Lower lobe of right lung (tissue), 2 donors: ENCODE results near the gene COPS4. TPM values are rescaled to one million over a fixed set of nuclear protein-coding genes. Genes with fewer than 3 reads are reported as not detected.
"Not testable (repeated sequence)": the region's sequence is repeated elsewhere in the genome, so short reads cannot be mapped to it uniquely, and the experiment has no call there.

Experiments used
- ATAC-seq, 2 donors: fragments of 200-7000 bp; cut with Tn5 transposase; one replicate each; pipeline ENCODE4 v1.9.1; 2020 to 2022; ENCODE audit warnings: mild to moderate bottlenecking in 2 of 2, moderate library complexity in 2 of 2
- DNase-seq: peaks from one replicate; pipeline ENCODE4 v3.0.0-alpha.2; 2020
- H3K27ac ChIP-seq: fragments of 200-600 bp; one replicate; pipeline ENCODE4 v1.8.0; 2022
- H3K27me3 ChIP-seq: fragments of 200-600 bp; one replicate; pipeline ENCODE4 v1.8.0; 2022; ENCODE audit warnings: low read depth
- H3K36me3 ChIP-seq: fragments of 200-600 bp; one replicate; pipeline ENCODE4 v1.8.0; 2022; ENCODE audit warnings: mild to moderate bottlenecking
- H3K4me1 ChIP-seq: fragments of 200-600 bp; one replicate; pipeline ENCODE4 v1.8.0; 2022
- H3K4me3 ChIP-seq: fragments of 200-600 bp; one replicate; pipeline ENCODE4 v1.8.0; 2022; ENCODE audit warnings: mild to moderate bottlenecking
- H3K9me3 ChIP-seq: fragments of 200-600 bp; one replicate; pipeline ENCODE4 v1.8.0; 2022
- CTCF ChIP-seq: fragments of 200-600 bp; IDR thresholded peaks from one replicate; pipeline ENCODE4 v1.8.0; 2022; ENCODE audit warnings: antibody characterized with exemption, mild to moderate bottlenecking
- intact Hi-C: fragments of 100-400 bp; cut with DNase I; formaldehyde crosslinking; loops from one replicate; pipeline ENCODE4 v1.11.0; 2022
- total RNA-seq: library from RNA; stranded (reverse); fragmentation: NEBNext Ultra II Directional; extraction: Animal tissue kit (Norgen Biotek cat#: 25700); gene quantifications from one replicate; pipeline ENCODE4 v1.2.1, GENCODE V29; 2021
- donor health status: DM: no; HTN: yes; CAD: no; lungs with severe emphysema.

Gene COPS4
- total RNA-seq, 1 donor from 2014 or later: 27.7 TPM

- no peaks in the 10 kb centered on the region for H3K4me1 ChIP-seq
- DNase-seq (no peak), ATAC-seq (no peak)
- no peaks in the 10 kb centered on the region for H3K36me3 ChIP-seq
- no peak overlapping the region for H3K4me3 ChIP-seq
- intact Hi-C loops: no loop called here
- TF ChIP-seq CTCF: no peak
- H3K27me3 ChIP-seq: no peaks in the 10 kb centered on the region
- H3K9me3 ChIP-seq: no peaks in the 10 kb centered on the region
- H3K27ac ChIP-seq: no peak overlapping the region
Measured at GRCh38 chr4:82998898-82999297, 36.1 kb upstream of the COPS4 start.

- no peaks in the 10 kb centered on the region for H3K36me3 ChIP-seq
- H3K9me3 ChIP-seq: no peaks in the 10 kb centered on the region
- ATAC-seq (no peak), DNase-seq (no peak)
- no peak for TF ChIP-seq CTCF
- no peak overlapping the region for H3K4me3 ChIP-seq
- no peak overlapping the region for H3K27ac ChIP-seq
- H3K4me1 ChIP-seq: no peaks in the 10 kb centered on the region
- intact Hi-C loops: no loop called here
- H3K27me3 ChIP-seq: no peaks in the 10 kb centered on the region
Measured at GRCh38 chr4:83002329-83002728, 32.7 kb upstream of the COPS4 start.

GRCh38 chr4:83003044-83003791 lies 31.8 kb upstream of the COPS4 start:
- H3K27ac ChIP-seq, ATAC-seq, intact Hi-C loops, H3K4me3 ChIP-seq, H3K9me3 ChIP-seq, DNase-seq, H3K36me3 ChIP-seq, H3K4me1 ChIP-seq, H3K27me3 ChIP-seq: not testable (repeated sequence)

- intact Hi-C loops: no loop called here
- DNase-seq: no peak
- ATAC-seq: no peak
- H3K9me3 ChIP-seq: no peaks in the 10 kb centered on the region
- H3K4me1 ChIP-seq: peaks cover 28% of the 10 kb centered on the region
- peak overlapping the region; percentile 72 for H3K4me3 ChIP-seq
- H3K36me3 ChIP-seq: no peaks in the 10 kb centered on the region
- H3K27ac ChIP-seq: peak overlapping the region; percentile 91
- no peaks in the 10 kb centered on the region for H3K27me3 ChIP-seq
- TF ChIP-seq CTCF: no peak
Measured at GRCh38 chr4:83009529-83009928, 25.5 kb upstream of the COPS4 start.

GRCh38 chr4:83010111-83010521 lies 24.9 kb upstream of the COPS4 start:
- DNase-seq (no peak), ATAC-seq (no peak)
- no peaks in the 10 kb centered on the region for H3K27me3 ChIP-seq
- H3K9me3 ChIP-seq: no peaks in the 10 kb centered on the region
- peaks cover 28% of the 10 kb centered on the region for H3K4me1 ChIP-seq
- no peak for TF ChIP-seq CTCF
- H3K4me3 ChIP-seq: peak overlapping the region; percentile 72
- peak overlapping the region; percentile 91 for H3K27ac ChIP-seq
- intact Hi-C loops: no loop called here
- no peaks in the 10 kb centered on the region for H3K36me3 ChIP-seq

GRCh38 chr4:83010522-83011318 lies 24.3 kb upstream of the COPS4 start, which contains the start of gene LIN54:
LIN54 (minus strand) TSS chr4:83010823; CDS start chr4:82984844, 25,979 bp downstream.
- H3K27ac ChIP-seq: peak within 1 kb of the TSS; percentile 91
- no peaks in the 10 kb centered on the region for H3K36me3 ChIP-seq
- no peaks in the 10 kb centered on the region for H3K27me3 ChIP-seq
- peak within 1 kb of the TSS; percentile 90 for H3K4me3 ChIP-seq
- DNase-seq (peak; percentile 92), ATAC-seq (peak; percentile 74 to 79)
- intact Hi-C loops: no loop called here
- no peak for TF ChIP-seq CTCF
- H3K4me1 ChIP-seq: peaks cover 28% of the 10 kb centered on the region
- no peaks in the 10 kb centered on the region for H3K9me3 ChIP-seq
